Hematopoietic multipotent progenitor cell (in vitro differentiated cells): ENCODE results near the gene BLOC1S2. TPM values are rescaled to one million over a fixed set of nuclear protein-coding genes. Genes with fewer than 3 reads are reported as not detected.
"Not testable (repeated sequence)": the region's sequence is repeated elsewhere in the genome, so short reads cannot be mapped to it uniquely, and the experiment has no call there.

ENCODE experiments used
- DNase-seq, 3 donors: peaks; one replicate each; pipeline ENCODE4 v3.0.0-alpha.2; 2011 to 2015; ENCODE audit warnings: low read depth in 2 of 3, low spot score in 2 of 3
- total RNA-seq: library from RNA; depleted of rRNA; stranded (reverse); fragments of >200 nt; gene quantifications from one replicate; pipeline ENCODE4 v1.2.3, GENCODE V29; 2012

The BLOC1S2 gene
- total RNA-seq, result 11.3 TPM

- peak; percentile 76 to 89 (median 82) for DNase-seq
Measured at GRCh38 chr10:100286051-100287033, at the start of gene BLOC1S2. BLOC1S2 (minus strand) TSS chr10:100286680; CDS start chr10:100286659, 21 bp downstream.

- no peak for DNase-seq
Measured at GRCh38 chr10:100334762-100335161, 48.3 kb upstream of the BLOC1S2 start.

GRCh38 chr10:100333661-100334440, 47.4 kb upstream of the BLOC1S2 start:
- DNase-seq, result no peak

- DNase-seq, result no peak
Measured at GRCh38 chr10:100333106-100333505, 46.6 kb upstream of the BLOC1S2 start.

GRCh38 chr10:100330079-100330478, 43.6 kb upstream of the BLOC1S2 start, which contains the start of gene PKD2L1:
PKD2L1 (minus strand) TSS chr10:100330228; CDS start chr10:100330103, 125 bp downstream.
- no peak for DNase-seq

GRCh38 chr10:100328198-100328597, 41.7 kb upstream of the BLOC1S2 start:
- no peak for DNase-seq

- no peak for DNase-seq
Measured at GRCh38 chr10:100327718-100328009, 41.2 kb upstream of the BLOC1S2 start.

GRCh38 chr10:100327007-100327717, 40.7 kb upstream of the BLOC1S2 start:
- DNase-seq, result peak in 2 of 3 donors; percentile 64 to 86

- no peak for DNase-seq
Measured at GRCh38 chr10:100325158-100325557, 38.7 kb upstream of the BLOC1S2 start.

- no peak for DNase-seq
Measured at GRCh38 chr10:100319707-100320402, 33.4 kb upstream of the BLOC1S2 start.

- no peak for DNase-seq
Measured at GRCh38 chr10:100318207-100318606, 31.7 kb upstream of the BLOC1S2 start.

- no peak for DNase-seq
Measured at GRCh38 chr10:100315615-100316014, 29.1 kb upstream of the BLOC1S2 start.

GRCh38 chr10:100311298-100311697, 24.8 kb upstream of the BLOC1S2 start:
- DNase-seq, result no peak

GRCh38 chr10:100307684-100308083, 21.2 kb upstream of the BLOC1S2 start:
- no peak for DNase-seq

- DNase-seq, result no peak
Measured at GRCh38 chr10:100306861-100307260, 20.4 kb upstream of the BLOC1S2 start.

GRCh38 chr10:100304414-100304813, 17.9 kb upstream of the BLOC1S2 start:
- no peak for DNase-seq

GRCh38 chr10:100303724-100304319, 17.3 kb upstream of the BLOC1S2 start:
- DNase-seq, result peak in 1 of 3 donors; percentile 21

GRCh38 chr10:100301123-100301522, 14.6 kb upstream of the BLOC1S2 start:
- DNase-seq, result not testable (repeated sequence)

GRCh38 chr10:100297242-100297641, 10.8 kb upstream of the BLOC1S2 start:
- DNase-seq, result no peak

- no peak for DNase-seq
Measured at GRCh38 chr10:100293066-100293465, 6.6 kb upstream of the BLOC1S2 start.
